Fibroblast of lung (primary cell): ENCODE data around the gene IFI16. TPM values are rescaled to one million over a fixed set of nuclear protein-coding genes. Genes with fewer than 3 reads are reported as not detected.
"Not testable (repeated sequence)": the region's sequence is repeated elsewhere in the genome, so short reads cannot be mapped to it uniquely, and the experiment has no call there.

Experiments used
- DNase-seq, 2 donors: peaks; one replicate each; pipeline versions ENCODE4 v3.0.0 to v3.0.0-alpha.2; 2010; ENCODE audit warnings: low read depth in 2 of 2
- H2AFZ ChIP-seq: 2 replicates; pipeline ENCODE4 v1.5.1; 2012; ENCODE audit warnings: low read length, control low read depth, inconsistent platforms
- H3K27ac ChIP-seq: 2 replicates; pipeline ENCODE4 v1.5.1; 2011; ENCODE audit warnings: low read length, control low read depth; ENCODE audit not compliant: insufficient read depth
- H3K27me3 ChIP-seq: 2 replicates; pipeline ENCODE4 v1.5.1; 2011; ENCODE audit warnings: mild to moderate bottlenecking, low read length; ENCODE audit not compliant: control insufficient read depth, insufficient read depth
- H3K36me3 ChIP-seq: 2 replicates; pipeline ENCODE4 v1.5.1; 2011; ENCODE audit warnings: low read length; ENCODE audit not compliant: control insufficient read depth, insufficient read depth
- H3K4me1 ChIP-seq: 2 replicates; pipeline ENCODE4 v1.5.1; 2011; ENCODE audit warnings: low read length; ENCODE audit not compliant: control insufficient read depth, insufficient read depth; ENCODE audit errors: extremely low read depth
- H3K4me2 ChIP-seq: 2 replicates; pipeline ENCODE4 v1.5.1; 2011; ENCODE audit warnings: low read length, control low read depth; ENCODE audit not compliant: insufficient read depth; ENCODE audit errors: extremely low read depth
- H3K4me3 ChIP-seq, 4 experiments: fragments of 200-600 bp in 1 of 4; sonication (generic) in 1 of 4; replicated peaks in 1 of 4; 2 replicates each; pipeline ENCODE4 v1.5.1; 2011 to 2016; ENCODE audit warnings: low read length in 4 of 4, low read depth in 3 of 4, mild to moderate bottlenecking in 3 of 4, control low read depth in 2 of 4, inconsistent platforms in 1 of 4, mixed read lengths in 1 of 4; ENCODE audit not compliant: insufficient read depth in 1 of 4; ENCODE audit errors: control extremely low read depth in 1 of 4
- H3K79me2 ChIP-seq: 2 replicates; pipeline ENCODE4 v1.5.1; 2012; ENCODE audit warnings: mild to moderate bottlenecking, low read length, inconsistent platforms; ENCODE audit not compliant: control insufficient read depth, insufficient read depth
- H3K9ac ChIP-seq: 2 replicates; pipeline ENCODE4 v1.5.1; 2011; ENCODE audit warnings: mild to moderate bottlenecking, low read length, control low read depth; ENCODE audit not compliant: insufficient read depth
- H3K9me3 ChIP-seq: 2 replicates; pipeline ENCODE4 v1.5.1; 2012; ENCODE audit warnings: low read depth, low read length; ENCODE audit not compliant: control insufficient read depth, insufficient read depth
- H4K20me1 ChIP-seq: 2 replicates; pipeline ENCODE4 v1.5.1; 2011; ENCODE audit warnings: low read length; ENCODE audit not compliant: control insufficient read depth, insufficient read depth; ENCODE audit errors: extremely low read depth
- EZH2 ChIP-seq: IDR thresholded peaks from 2 replicates; pipeline ENCODE4 v1.5.1; 2012; ENCODE audit warnings: low read length, control low read depth, mild to moderate bottlenecking; ENCODE audit errors: missing control alignments
- polyA plus RNA-seq, 2 donors: library from polyadenylated mRNA; depleted of rRNA in 1 of 2; stranded (reverse) in 1 of 2; unstranded in 1 of 2; fragments of >200 nt; gene quantifications; 2 replicates each; pipeline ENCODE4 v1.2.1, GENCODE V29; 2011 to 2012; ENCODE audit warnings: missing spikeins in 1 of 2
- total RNA-seq: library from RNA; depleted of rRNA; stranded (reverse); fragments of >200 nt; gene quantifications from 2 replicates; pipeline ENCODE4 v1.2.1, GENCODE V29; 2014
- TF ChIP-seq, protein P1 (sequence below), 2 donors: IDR thresholded peaks in 1 of 2; conservative IDR thresholded peaks in 1 of 2; 1 replicate in 1 of 2; 2 replicates in 1 of 2; pipeline ENCODE4 v1.5.1; 2011 to 2012; ENCODE audit warnings: low read length in 2 of 2, control low read depth in 1 of 2, inconsistent platforms in 1 of 2, low read depth in 1 of 2, mild to moderate bottlenecking in 1 of 2

IFI16 gene
- total and polyA plus RNA-seq, 2 donors (not counting 1 experiment from before 2014, with no cell fraction given) = 141 to 223 TPM

DNA sequence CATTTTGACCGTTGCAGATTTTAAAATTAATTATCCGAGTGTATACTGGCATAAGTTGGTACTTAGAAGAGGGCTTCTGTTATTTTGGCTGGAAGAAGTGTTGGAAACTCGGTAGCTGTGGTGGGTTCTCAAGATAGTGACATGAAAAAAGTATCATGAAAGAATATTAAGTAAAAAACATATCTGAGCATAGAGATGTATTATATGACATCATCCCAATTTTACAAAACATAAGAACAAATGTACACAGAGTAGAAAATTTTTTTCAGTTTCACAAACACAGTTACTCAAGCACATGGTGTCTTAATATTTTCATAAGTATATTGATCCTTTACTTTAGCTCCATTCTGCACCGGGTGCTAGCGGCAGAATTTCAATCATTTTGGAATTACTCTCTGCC, 684 bp downstream of the IFI16 start:
- peaks cover 48% of the 10 kb centered on the region for H3K79me2 ChIP-seq
- peaks cover 13% of the 10 kb centered on the region for H3K4me1 ChIP-seq
- H2AFZ ChIP-seq = no peak overlapping the region
- no peak for DNase-seq
- no peaks in the 10 kb centered on the region for H3K27me3 ChIP-seq
- peak overlapping the region; percentile 75 for H3K9ac ChIP-seq
- peak overlapping the region; percentile 94 for H3K27ac ChIP-seq
- no peaks in the 10 kb centered on the region for H3K36me3 ChIP-seq
- peak overlapping the region; percentile 71 to 100 (median 84) for H3K4me3 ChIP-seq
- no peaks in the 10 kb centered on the region for H4K20me1 ChIP-seq
- no peaks in the 10 kb centered on the region for H3K9me3 ChIP-seq
- TF ChIP-seq EZH2 = no peak
- TF ChIP-seq, protein P1, sequence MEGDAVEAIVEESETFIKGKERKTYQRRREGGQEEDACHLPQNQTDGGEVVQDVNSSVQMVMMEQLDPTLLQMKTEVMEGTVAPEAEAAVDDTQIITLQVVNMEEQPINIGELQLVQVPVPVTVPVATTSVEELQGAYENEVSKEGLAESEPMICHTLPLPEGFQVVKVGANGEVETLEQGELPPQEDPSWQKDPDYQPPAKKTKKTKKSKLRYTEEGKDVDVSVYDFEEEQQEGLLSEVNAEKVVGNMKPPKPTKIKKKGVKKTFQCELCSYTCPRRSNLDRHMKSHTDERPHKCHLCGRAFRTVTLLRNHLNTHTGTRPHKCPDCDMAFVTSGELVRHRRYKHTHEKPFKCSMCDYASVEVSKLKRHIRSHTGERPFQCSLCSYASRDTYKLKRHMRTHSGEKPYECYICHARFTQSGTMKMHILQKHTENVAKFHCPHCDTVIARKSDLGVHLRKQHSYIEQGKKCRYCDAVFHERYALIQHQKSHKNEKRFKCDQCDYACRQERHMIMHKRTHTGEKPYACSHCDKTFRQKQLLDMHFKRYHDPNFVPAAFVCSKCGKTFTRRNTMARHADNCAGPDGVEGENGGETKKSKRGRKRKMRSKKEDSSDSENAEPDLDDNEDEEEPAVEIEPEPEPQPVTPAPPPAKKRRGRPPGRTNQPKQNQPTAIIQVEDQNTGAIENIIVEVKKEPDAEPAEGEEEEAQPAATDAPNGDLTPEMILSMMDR (conservative IDR thresholded peaks at IDR 0.05 in 1 of 2, IDR thresholded peaks at IDR 0.05 in 1 of 2; ENCODE audit: low read depth in 1 of 2, low read length in 2 of 2) = no peak
- H3K4me2 ChIP-seq = peak overlapping the region; percentile 52

DNA sequence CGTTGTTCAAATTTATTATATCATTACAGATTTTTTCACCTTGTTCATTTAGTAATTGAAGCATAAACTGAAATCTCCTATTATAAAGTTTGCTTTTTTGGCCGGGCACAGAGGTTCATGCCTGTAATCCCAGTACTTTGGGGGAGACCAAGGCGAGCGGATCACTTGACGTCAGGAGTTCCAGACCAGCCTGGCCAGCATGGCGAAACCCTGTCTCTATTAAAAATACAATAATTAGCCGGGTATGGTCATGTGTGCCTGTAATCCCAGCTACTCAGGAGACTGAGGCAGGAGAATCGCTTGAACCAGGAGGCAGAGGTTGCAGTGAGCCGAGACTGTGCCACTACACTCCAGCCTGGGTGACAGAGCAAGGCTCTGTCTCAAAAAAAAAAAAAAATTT, 1.3 kb downstream of the IFI16 start:
- not testable (repeated sequence) for H3K27me3 ChIP-seq, H2AFZ ChIP-seq, H4K20me1 ChIP-seq, H3K9me3 ChIP-seq, H3K36me3 ChIP-seq
- peak overlapping the region; percentile 75 for H3K9ac ChIP-seq
- peak overlapping the region; percentile 94 for H3K27ac ChIP-seq
- H3K4me3 ChIP-seq = peak overlapping the region; percentile 71 to 100 (median 84)
- H3K4me2 ChIP-seq = peak overlapping the region; percentile 77
- DNase-seq = peak in 1 of 2 donors; percentile 25
- H3K79me2 ChIP-seq = peaks cover 48% of the 10 kb centered on the region
- peaks cover 11% of the 10 kb centered on the region for H3K4me1 ChIP-seq

DNA sequence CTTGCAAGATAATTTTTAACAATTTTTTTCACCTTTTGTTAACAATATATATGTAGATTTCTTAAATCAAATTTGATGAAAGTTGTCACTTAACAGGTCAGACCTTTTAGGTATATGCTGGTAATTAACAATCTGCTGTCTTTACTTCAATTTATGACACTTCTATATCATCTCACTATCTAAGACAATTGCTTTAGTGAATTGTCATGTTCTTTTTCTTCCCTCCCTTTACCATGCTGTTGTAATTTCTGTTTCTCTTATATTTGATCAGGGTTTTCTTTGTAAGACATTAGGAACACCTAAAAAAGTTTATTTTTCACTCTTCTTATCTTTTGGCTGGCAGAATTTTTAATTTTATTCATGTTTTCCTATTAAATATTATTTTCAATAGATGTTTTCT, 2.0 kb downstream of the IFI16 start:
- Histone ChIP-seq H3K36me3 (no peaks in the 10 kb centered on the region), H3K4me2 (peak overlapping the region; percentile 77), H4K20me1 (no peaks in the 10 kb centered on the region), H3K9ac (peak overlapping the region; percentile 22), H3K4me3 (peak overlapping the region; percentile 35 to 100 (median 84)), H3K4me1 (peaks cover 11% of the 10 kb centered on the region), H3K27ac (peak overlapping the region; percentile 14), H3K27me3 (no peaks in the 10 kb centered on the region), H2AFZ (no peak overlapping the region), H3K79me2 (peaks cover 52% of the 10 kb centered on the region), H3K9me3 (no peaks in the 10 kb centered on the region)
- no peak for TF ChIP-seq EZH2
- TF ChIP-seq, protein P1 (conservative IDR thresholded peaks at IDR 0.05 in 1 of 2, IDR thresholded peaks at IDR 0.05 in 1 of 2; ENCODE audit: low read depth in 1 of 2, low read length in 2 of 2) = no peak
- DNase-seq = no peak
